ENCODE results near the gene CAMTA1.

Gene CAMTA1

GRCh38 chr1:7568901-7569524 lies 783.8 kb downstream of the CAMTA1 start:
- Histone ChIP-seq H3K9me3 (replicated peaks; ENCODE audit: insufficient read depth, low read length) (no peaks in the 10 kb centered on the region), H3K9ac (ENCODE audit: low read length) (no peak overlapping the region), H3K36me3 (replicated peaks; ENCODE audit: insufficient read depth, low read length) (no peaks in the 10 kb centered on the region), H3K4me1 (ENCODE audit: low read length) (no peaks in the 10 kb centered on the region), H3K4me3 (ENCODE audit: low read length) (no peak overlapping the region), H3K4me2 (ENCODE audit: low read depth, low read length) (no peak overlapping the region), H3K79me2 (ENCODE audit: low read length) (no peaks in the 10 kb centered on the region), H3K27me3 (replicated peaks; ENCODE audit: insufficient read depth, low read length) (peaks cover 59% of the 10 kb centered on the region), H3K9me2 (replicated peaks; ENCODE audit: insufficient read depth, low read length) (no peaks in the 10 kb centered on the region), H4K20me1 (ENCODE audit: insufficient read depth, low read length) (no peaks in the 10 kb centered on the region), H3K27ac (ENCODE audit: low read length) (no peak overlapping the region), H2AFZ (ENCODE audit: low read length) (no peak overlapping the region), H3F3A (ENCODE audit: insufficient read depth, low read length) (no peaks in the 10 kb centered on the region)
- no peak for TF ChIP-seq EZH2phosphoT487 (IDR thresholded peaks at IDR 0.05; ENCODE audit: low read length)
- TF ChIP-seq EZH2 (optimal IDR thresholded peaks at IDR 0.05; ENCODE audit: low read depth, low read length) = no peak
- TF ChIP-seq CTCF (IDR thresholded peaks at IDR 0.05; ENCODE audit: low read length) = no peak
- no peak for DNase-seq

GRCh38 chr1:7570311-7570710 lies 785.1 kb downstream of the CAMTA1 start:
- Histone ChIP-seq H3K79me2 (ENCODE audit: low read length) (no peaks in the 10 kb centered on the region), H3K27ac (ENCODE audit: low read length) (no peak overlapping the region), H3K9me2 (replicated peaks; ENCODE audit: insufficient read depth, low read length) (no peaks in the 10 kb centered on the region), H3F3A (ENCODE audit: insufficient read depth, low read length) (no peaks in the 10 kb centered on the region), H2AFZ (ENCODE audit: low read length) (no peak overlapping the region), H3K9ac (ENCODE audit: low read length) (no peak overlapping the region), H3K4me2 (ENCODE audit: low read depth, low read length) (no peak overlapping the region), H3K36me3 (replicated peaks; ENCODE audit: insufficient read depth, low read length) (no peaks in the 10 kb centered on the region), H4K20me1 (ENCODE audit: insufficient read depth, low read length) (no peaks in the 10 kb centered on the region), H3K27me3 (replicated peaks; ENCODE audit: insufficient read depth, low read length) (peaks cover 66% of the 10 kb centered on the region), H3K9me3 (replicated peaks; ENCODE audit: insufficient read depth, low read length) (no peaks in the 10 kb centered on the region), H3K4me3 (ENCODE audit: low read length) (no peak overlapping the region), H3K4me1 (ENCODE audit: low read length) (no peaks in the 10 kb centered on the region)
- TF ChIP-seq EZH2phosphoT487 (IDR thresholded peaks at IDR 0.05; ENCODE audit: low read length) (no peak), EZH2 (optimal IDR thresholded peaks at IDR 0.05; ENCODE audit: low read depth, low read length) (no peak), CTCF (IDR thresholded peaks at IDR 0.05; ENCODE audit: low read length) (no peak)
- no peak for DNase-seq

- Histone ChIP-seq H3K4me3 (ENCODE audit: low read length) (no peak overlapping the region), H3K27me3 (replicated peaks; ENCODE audit: insufficient read depth, low read length) (peaks cover 69% of the 10 kb centered on the region), H3K27ac (ENCODE audit: low read length) (no peak overlapping the region), H3K4me1 (ENCODE audit: low read length) (no peaks in the 10 kb centered on the region), H3K9me2 (replicated peaks; ENCODE audit: insufficient read depth, low read length) (no peaks in the 10 kb centered on the region), H4K20me1 (ENCODE audit: insufficient read depth, low read length) (no peaks in the 10 kb centered on the region), H3F3A (ENCODE audit: insufficient read depth, low read length) (no peaks in the 10 kb centered on the region), H3K9me3 (replicated peaks; ENCODE audit: insufficient read depth, low read length) (no peaks in the 10 kb centered on the region), H3K9ac (ENCODE audit: low read length) (no peak overlapping the region), H3K79me2 (ENCODE audit: low read length) (no peaks in the 10 kb centered on the region), H3K36me3 (replicated peaks; ENCODE audit: insufficient read depth, low read length) (no peaks in the 10 kb centered on the region), H2AFZ (ENCODE audit: low read length) (no peak overlapping the region), H3K4me2 (ENCODE audit: low read depth, low read length) (no peak overlapping the region)
- TF ChIP-seq EZH2phosphoT487 (IDR thresholded peaks at IDR 0.05; ENCODE audit: low read length) (no peak), EZH2 (optimal IDR thresholded peaks at IDR 0.05; ENCODE audit: low read depth, low read length) (no peak), CTCF (IDR thresholded peaks at IDR 0.05; ENCODE audit: low read length) (no peak)
- DNase-seq = no peak
Observed at GRCh38 chr1:7572654-7573152, 787.4 kb downstream of the CAMTA1 start.
